ENCODE results near the gene SPSB1.

- no peak for TF ChIP-seq CTCF (conservative IDR thresholded peaks at IDR 0.05; ENCODE audit: low read depth, low read length)
- peak; percentile 76 for TF ChIP-seq FOS (IDR thresholded peaks at IDR 0.05; ENCODE audit: low read depth, low read length)
- no peak for TF ChIP-seq POLR2A (IDR thresholded peaks at IDR 0.05; ENCODE audit: low read depth, low read length)
- TF ChIP-seq, protein P1, sequence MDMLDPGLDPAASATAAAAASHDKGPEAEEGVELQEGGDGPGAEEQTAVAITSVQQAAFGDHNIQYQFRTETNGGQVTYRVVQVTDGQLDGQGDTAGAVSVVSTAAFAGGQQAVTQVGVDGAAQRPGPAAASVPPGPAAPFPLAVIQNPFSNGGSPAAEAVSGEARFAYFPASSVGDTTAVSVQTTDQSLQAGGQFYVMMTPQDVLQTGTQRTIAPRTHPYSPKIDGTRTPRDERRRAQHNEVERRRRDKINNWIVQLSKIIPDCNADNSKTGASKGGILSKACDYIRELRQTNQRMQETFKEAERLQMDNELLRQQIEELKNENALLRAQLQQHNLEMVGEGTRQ (IDR thresholded peaks at IDR 0.05; ENCODE audit: low read depth, low read length): no peak
- peak; percentile 71 for TF ChIP-seq RCOR1 (IDR thresholded peaks at IDR 0.05; ENCODE audit: insufficient replicate concordance, low read length)
- no peak for TF ChIP-seq NFE2L2 (IDR thresholded peaks at IDR 0.05; ENCODE audit: low read depth, low read length)
- peak; percentile 8; the same call in 1 of the 2 replicates for TF ChIP-seq RAD21 (IDR thresholded peaks at IDR 0.05; ENCODE audit: low read length)
- TF ChIP-seq RFX5 (IDR thresholded peaks at IDR 0.05; ENCODE audit: low read depth, low read length): no peak
- peak; percentile 56; the same call in 1 of the 2 replicates for TF ChIP-seq MAZ (IDR thresholded peaks at IDR 0.05; ENCODE audit: borderline replicate concordance, low read depth, low read length)
- TF ChIP-seq CHD1 (IDR thresholded peaks at IDR 0.05; ENCODE audit: low read depth, low read length): no peak
- TF ChIP-seq BHLHE40 (IDR thresholded peaks at IDR 0.05; ENCODE audit: low read depth, low read length): peak; percentile 55
- TF ChIP-seq CEBPB (IDR thresholded peaks at IDR 0.05; ENCODE audit: low read depth, low read length): no peak
- no peak for TF ChIP-seq SMC3 (IDR thresholded peaks at IDR 0.05; ENCODE audit: low read depth, low read length)
These were observed 12.5 kb upstream of the SPSB1 start for GRCh38 chr1:9280015-9280860.

All from IMR-90 (cell line).